GM12878 (cell line): ENCODE data around the gene GPR39. TPM values are rescaled to one million over a fixed set of nuclear protein-coding genes. Genes with fewer than 3 reads are reported as not detected.

ENCODE experiments used
- ATF7 ChIP-seq: fragments of 450-650 bp; IDR thresholded peaks from 2 replicates; pipeline ENCODE4 v1.6.1; 2016; ENCODE audit warnings: low read depth, mild to moderate bottlenecking
- BACH1 ChIP-seq: fragments of 450-650 bp; IDR thresholded peaks from 2 replicates; pipeline ENCODE4 v1.6.1; 2017; ENCODE audit warnings: mild to moderate bottlenecking, borderline replicate concordance
- BRCA1 ChIP-seq: IDR thresholded peaks from 2 replicates; pipeline ENCODE4 v1.6.1; 2011; ENCODE audit warnings: low read depth, low read length, improper control_type of control experiment
- CBFB ChIP-seq: IDR thresholded peaks from 2 replicates; pipeline ENCODE4 v1.6.1; 2016; ENCODE audit warnings: antibody characterized with exemption, low read depth
- E2F8 ChIP-seq: fragments of 450-650 bp; IDR thresholded peaks from 2 replicates; pipeline ENCODE4 v1.6.1; 2018; ENCODE audit warnings: mild to moderate bottlenecking, low read depth, moderate library complexity; ENCODE audit not compliant: partially characterized antibody
- MXI1 ChIP-seq: fragments of 150-350 bp; IDR thresholded peaks from 2 replicates; pipeline ENCODE4 v1.6.1; 2011; ENCODE audit warnings: low read depth, mild to moderate bottlenecking, inconsistent platforms, low read length, improper control_type of control experiment
- NR2C2 ChIP-seq: IDR thresholded peaks from 2 replicates; pipeline ENCODE4 v1.6.1; 2011; ENCODE audit warnings: borderline replicate concordance, low read depth; ENCODE audit not compliant: control insufficient read depth, insufficient read length
- PAX5 ChIP-seq: IDR thresholded peaks from 2 replicates; pipeline ENCODE4 v1.6.1; 2011; ENCODE audit warnings: low read depth, low read length, borderline replicate concordance
- PRDM15 ChIP-seq: fragments of 450-650 bp; formaldehyde crosslinking; IDR thresholded peaks from 2 replicates; pipeline ENCODE4 v1.4.0; 2020; ENCODE audit warnings: mild to moderate bottlenecking, moderate library complexity
- TCF3 ChIP-seq: IDR thresholded peaks from 2 replicates; pipeline ENCODE4 v1.6.1; 2012; ENCODE audit warnings: low read depth, mild to moderate bottlenecking, low read length, borderline replicate concordance; ENCODE audit not compliant: insufficient read depth
- USF2 ChIP-seq: IDR thresholded peaks from 2 replicates; pipeline ENCODE4 v1.6.1; 2011; ENCODE audit warnings: low read depth, low read length, improper control_type of control experiment, borderline replicate concordance
- ZBTB40 ChIP-seq: fragments of 450-650 bp; IDR thresholded peaks from 2 replicates; pipeline ENCODE4 v1.6.1; 2016; ENCODE audit warnings: mild to moderate bottlenecking, moderate library complexity, borderline replicate concordance
- polyA plus RNA-seq, 11 experiments: library from polyadenylated mRNA; depleted of rRNA in 4 of 11; unstranded in 6 of 11; stranded (reverse) in 5 of 11; fragments of >200 nt; fragmentation: Nextera tagmentation in 4 of 11; fragmentation: Illumina TruSeq in 1 of 11; extraction: Ambion mirVana in 4 of 11; extraction: Trizol in 1 of 11; gene quantifications; 1 replicate in 1 of 11; 2 replicates in 10 of 11; pipeline versions ENCODE4 v1.2.1 to v1.2.3, GENCODE V29; 2011 to 2016; ENCODE audit warnings: inconsistent platforms in 2 of 11, missing spikeins in 2 of 11, low read depth in 1 of 11
- total RNA-seq, 4 experiments: library from RNA; depleted of rRNA in 3 of 4; stranded (reverse); fragments of >200 nt in 3 of 4; fragmentation: Illumina TruSeq in 1 of 4; extraction: Trizol in 1 of 4; gene quantifications; 2 replicates each; pipeline versions ENCODE4 v1.2.1 to v1.2.3, GENCODE V29; 2013 to 2021

The GPR39 gene
- total and polyA plus RNA-seq, 10 of the 15 experiments (the other 5 are each of a cell fraction or from before 2014, with no cell fraction given), result 0.05 to 0.23 TPM; not detected in 8

GRCh38 chr2:132562245-132562644 is 145.6 kb downstream of the GPR39 start (continued):
- TF ChIP-seq ZBTB40, result no peak
- no peak for TF ChIP-seq USF2
- TF ChIP-seq TCF3, result no peak
- no peak for TF ChIP-seq NR2C2
- TF ChIP-seq E2F8, result no peak
- no peak for TF ChIP-seq ATF7
- TF ChIP-seq CBFB, result no peak
- no peak for TF ChIP-seq PAX5
- no peak for TF ChIP-seq BRCA1
- TF ChIP-seq PRDM15 (CRISPR knock-in tag), result no peak
- no peak for TF ChIP-seq BACH1
- TF ChIP-seq MXI1, result no peak
- TF ChIP-seq, all 136 proteins: peak for 0
